CD4-positive, alpha-beta T cell (primary cell): ENCODE results near the gene FBXO21. TPM values are rescaled to one million over a fixed set of nuclear protein-coding genes. Genes with fewer than 3 reads are reported as not detected.

Experiments used
- ATAC-seq: fragments of 200-7000 bp; cut with Tn5 transposase; one replicate; pipeline ENCODE4 v1.10.0; 2022; ENCODE audit warnings: mild to moderate bottlenecking; ENCODE audit not compliant: poor library complexity
- CTCF ChIA-PET: fragments of 350-600 bp; sonication (Branson Sonifier 250); formaldehyde crosslinking; loops from one replicate; lab custom pipeline; 2021; ENCODE audit warnings: antibody characterized with exemption, inconsistent platforms; lab: Charles Lee
- POLR2A ChIA-PET: fragments of 350-600 bp; sonication (Branson Sonifier 250); formaldehyde crosslinking; loops from one replicate; lab custom pipeline; 2021; ENCODE audit warnings: antibody characterized with exemption, inconsistent platforms; lab: Charles Lee
- DNase-seq, 14 experiments: peaks; one replicate each; pipeline ENCODE4 v3.0.0-alpha.2; 2013 to 2020; ENCODE audit warnings: mixed read lengths in 2 of 14
- H3K27ac ChIP-seq, 2 donors: one replicate each; pipeline versions ENCODE4 v1.5.1 to v1.7.0; 2013; ENCODE audit warnings: low read length in 2 of 2, low read depth in 1 of 2, mild to moderate bottlenecking in 1 of 2
- H3K27me3 ChIP-seq, 2 experiments: 1 replicate in 1 of 2; 2 replicates in 1 of 2; pipeline versions ENCODE4 v1.6.1 to v1.7.0; 2013; ENCODE audit warnings: low read length in 2 of 2, control low read depth in 1 of 2, mild to moderate bottlenecking in 1 of 2, moderate library complexity in 1 of 2; ENCODE audit not compliant: insufficient read depth in 2 of 2, control insufficient read depth in 1 of 2
- H3K36me3 ChIP-seq: one replicate; pipeline ENCODE4 v1.6.1; 2013; ENCODE audit warnings: low read length, control low read depth; ENCODE audit not compliant: insufficient read depth
- H3K4me1 ChIP-seq: one replicate; pipeline ENCODE4 v1.6.1; 2013; ENCODE audit warnings: low read length, control low read depth; ENCODE audit not compliant: insufficient read depth
- H3K4me3 ChIP-seq: one replicate; pipeline ENCODE4 v1.5.1; 2013; ENCODE audit warnings: mild to moderate bottlenecking, low read length, moderate library complexity
- H3K9me3 ChIP-seq, 2 experiments: 1 replicate in 1 of 2; 2 replicates in 1 of 2; pipeline versions ENCODE4 v1.6.1 to v1.7.0; 2013; ENCODE audit warnings: low read length in 2 of 2, mild to moderate bottlenecking in 2 of 2, control low read depth in 1 of 2, moderate library complexity in 1 of 2; ENCODE audit not compliant: control insufficient read depth in 1 of 2, insufficient read depth in 1 of 2
- H3K27ac Mint-ChIP-seq: one replicate; pipeline ENCODE4 v1.8.0; 2020; ENCODE audit warnings: mixed read lengths
- H3K27me3 Mint-ChIP-seq: one replicate; pipeline ENCODE4 v1.8.0; 2021; ENCODE audit warnings: mixed read lengths
- H3K36me3 Mint-ChIP-seq: one replicate; pipeline ENCODE4 v1.8.0; 2021; ENCODE audit warnings: low read depth, mixed read lengths
- H3K4me1 Mint-ChIP-seq: one replicate; pipeline ENCODE4 v1.8.0; 2021; ENCODE audit warnings: low read depth, mixed read lengths
- H3K4me3 Mint-ChIP-seq: one replicate; pipeline ENCODE4 v1.8.0; 2020; ENCODE audit warnings: mild to moderate bottlenecking, mixed read lengths
- H3K9me3 Mint-ChIP-seq: one replicate; pipeline ENCODE4 v1.8.0; 2020; ENCODE audit warnings: mixed read lengths
- CTCF ChIP-seq: fragments of 200-600 bp; IDR thresholded peaks from one replicate; pipeline ENCODE4 v1.8.0; 2022; ENCODE audit warnings: antibody characterized with exemption, mild to moderate bottlenecking
- intact Hi-C, 2 experiments: fragments of 100-400 bp; cut with DNase I in 1 of 2; cut with micrococcal nuclease in 1 of 2; formaldehyde crosslinking; loops; one replicate each; pipeline versions ENCODE4 v1.15.1 to v1.9.0; 2023 to 2025; cut with DNase I, micrococcal nuclease
- total RNA-seq, 174 experiments: library from RNA in 2 of 174; stranded (reverse) in 2 of 174; gene quantifications; one replicate each; pipeline ENCODE4 v1.2.3 and lab custom pipeline; 2021 to 2026

The FBXO21 gene
- total RNA-seq, 2 experiments from 2014 or later: 67.7 to 67.9 TPM

GRCh38 chr12:117100251-117100650, 90.0 kb downstream of the FBXO21 start:
- Mint-ChIP-seq H3K4me1 (peaks cover 11% of the 10 kb centered on the region), H3K9me3 (no peaks in the 10 kb centered on the region), H3K4me3 (peak overlapping the region; percentile 88), H3K27ac (no peak overlapping the region), H3K36me3 (no peaks in the 10 kb centered on the region), H3K27me3 (peaks cover 19% of the 10 kb centered on the region)
- H3K27me3 ChIP-seq: peaks cover 10 to 13% of the 10 kb centered on the region in 2 experiments
- DNase-seq (no peak), ATAC-seq (no peak)
- H3K4me3 ChIP-seq: no peak overlapping the region
- no peaks in the 10 kb centered on the region for H3K9me3 ChIP-seq
- TF ChIP-seq CTCF: no peak
- ChIA-PET CTCF (no interaction called here), POLR2A (interaction anchor here (2.5 kb wide), 1 partner anchor 37 kb away, joined by 8 read pairs; no protein-coding TSS in a partner anchor)
- no peak overlapping the region for H3K27ac ChIP-seq
- H3K36me3 ChIP-seq: no peaks in the 10 kb centered on the region
- peaks cover 25% of the 10 kb centered on the region for H3K4me1 ChIP-seq
- intact Hi-C loops: no loop called here

- peak; percentile 22 for ATAC-seq
- H3K4me1 ChIP-seq: peaks cover 25% of the 10 kb centered on the region
- intact Hi-C loops: no loop called here
- Mint-ChIP-seq H3K27me3 (peaks cover 19% of the 10 kb centered on the region), H3K27ac (no peak overlapping the region), H3K9me3 (no peaks in the 10 kb centered on the region), H3K4me3 (peak overlapping the region; percentile 87), H3K4me1 (peaks cover 11% of the 10 kb centered on the region), H3K36me3 (no peaks in the 10 kb centered on the region)
- H3K27ac ChIP-seq: no peak overlapping the region
- ChIA-PET POLR2A (interaction anchor here (0.7 to 2.5 kb wide), 2 partner anchors 35 to 130 kb away, joined by 3 to 8 read pairs; no protein-coding TSS in a partner anchor), CTCF (no interaction called here)
- no peaks in the 10 kb centered on the region for H3K9me3 ChIP-seq
- no peaks in the 10 kb centered on the region for H3K36me3 ChIP-seq
- peak overlapping the region; percentile 59 for H3K4me3 ChIP-seq
- no peak for TF ChIP-seq CTCF
- peak in 5 of 14 experiments; percentile 5 to 52 (median 25) for DNase-seq
- peaks cover 10 to 13% of the 10 kb centered on the region in 2 experiments for H3K27me3 ChIP-seq
These were observed 91.7 kb downstream of the FBXO21 start for GRCh38 chr12:117098361-117099217.

- no peaks in the 10 kb centered on the region for H3K36me3 Mint-ChIP-seq
- intact Hi-C loops: no loop called here
- H3K27ac Mint-ChIP-seq: peak overlapping the region; percentile 39
- H3K9me3 Mint-ChIP-seq: no peaks in the 10 kb centered on the region
- Histone ChIP-seq H3K4me3 (peak overlapping the region; percentile 59), H3K4me1 (peaks cover 25% of the 10 kb centered on the region), H3K27ac (no peak overlapping the region), H3K9me3 (no peaks in the 10 kb centered on the region), H3K36me3 (no peaks in the 10 kb centered on the region), H3K27me3 (peaks cover 10 to 13% of the 10 kb centered on the region in 2 experiments)
- POLR2A ChIA-PET: interaction anchor here (2.5 kb wide), 1 partner anchor 35 kb away, joined by 8 read pairs; no protein-coding TSS in a partner anchor
- no peak for TF ChIP-seq CTCF
- H3K27me3 Mint-ChIP-seq: peaks cover 19% of the 10 kb centered on the region
- CTCF ChIA-PET: no interaction called here
- no peak for DNase-seq
- no peak for ATAC-seq
- peak overlapping the region; percentile 87 for H3K4me3 Mint-ChIP-seq
- peaks cover 11% of the 10 kb centered on the region for H3K4me1 Mint-ChIP-seq
These were observed 92.3 kb downstream of the FBXO21 start for GRCh38 chr12:117098024-117098360.
